ENCODE results near the gene OAF. TPM values are rescaled to one million over a fixed set of nuclear protein-coding genes. Genes with fewer than 3 reads are reported as not detected.

The OAF gene
- total RNA-seq, 1 donor from 2014 or later, result 216 TPM

GRCh38 chr11:120169981-120170698, 40.7 kb upstream of the OAF start:
- Histone ChIP-seq H3K27ac (no peak overlapping the region), H3K9me3 (peaks cover 0 to 6% of the 10 kb centered on the region in 2 donors), H3K4me1 (peaks cover 0 to 11% of the 10 kb centered on the region in 2 donors), H3K4me3 (peak overlapping the region in 1 of 2 donors; percentile 60), H3K27me3 (no peaks in the 10 kb centered on the region), H3K36me3 (no peaks in the 10 kb centered on the region)
- no peak for TF ChIP-seq CTCF (IDR thresholded peaks at IDR 0.05)
- DNase-seq (ENCODE audit: low spot score in 2 of 2), result no peak
- intact Hi-C loops (cut with DNase I), result no loop called here

- Histone ChIP-seq H3K9me3 (no peaks in the 10 kb centered on the region), H3K4me3 (no peak overlapping the region), H3K27me3 (no peaks in the 10 kb centered on the region), H3K36me3 (no peaks in the 10 kb centered on the region), H3K27ac (no peak overlapping the region), H3K4me1 (peaks cover 0 to 11% of the 10 kb centered on the region in 2 donors)
- DNase-seq (ENCODE audit: low spot score in 2 of 2), result peak in 1 of 2 donors; percentile 59
- TF ChIP-seq CTCF (IDR thresholded peaks at IDR 0.05), result no peak
- intact Hi-C loops (cut with DNase I), result no loop called here
Observed at GRCh38 chr11:120170741-120171261, 40.0 kb upstream of the OAF start.

GRCh38 chr11:120172054-120172911, 38.5 kb upstream of the OAF start:
- no peaks in the 10 kb centered on the region for H3K9me3 ChIP-seq
- no peak overlapping the region for H3K4me3 ChIP-seq

GRCh38 chr11:120173019-120173705, 37.7 kb upstream of the OAF start:
- no peak for TF ChIP-seq CTCF (IDR thresholded peaks at IDR 0.05)
- intact Hi-C loops (cut with DNase I), result no loop called here
- Histone ChIP-seq H3K27ac (no peak overlapping the region), H3K4me3 (no peak overlapping the region), H3K9me3 (no peaks in the 10 kb centered on the region), H3K4me1 (peaks cover 0 to 11% of the 10 kb centered on the region in 2 donors), H3K36me3 (no peaks in the 10 kb centered on the region), H3K27me3 (no peaks in the 10 kb centered on the region)
- peak in 1 of 2 donors; percentile 57 for DNase-seq (ENCODE audit: low spot score in 2 of 2)

More at GRCh38 chr11:120172054-120172911, 38.5 kb upstream of the OAF start:
- no peak overlapping the region for H3K27ac ChIP-seq
- intact Hi-C loops (cut with DNase I), result loop anchor here (1.0 kb wide), 2 partner anchors 57 to 128 kb away; no protein-coding TSS in a partner anchor
- TF ChIP-seq CTCF (IDR thresholded peaks at IDR 0.05), result peak; percentile 49 to 83 (median 70)
- peak in 1 of 2 donors; percentile 75 for DNase-seq (ENCODE audit: low spot score in 2 of 2)
- H3K27me3 ChIP-seq, result no peaks in the 10 kb centered on the region
- H3K36me3 ChIP-seq, result no peaks in the 10 kb centered on the region
- peaks cover 0 to 11% of the 10 kb centered on the region in 2 donors for H3K4me1 ChIP-seq

GRCh38 chr11:120173807-120174206, 37.0 kb upstream of the OAF start:
- DNase-seq (ENCODE audit: low spot score in 2 of 2), result no peak
- no peak overlapping the region for H3K27ac ChIP-seq
- H3K27me3 ChIP-seq, result no peaks in the 10 kb centered on the region
- peaks cover 0 to 8% of the 10 kb centered on the region in 2 donors for H3K4me1 ChIP-seq
- no peaks in the 10 kb centered on the region for H3K36me3 ChIP-seq
- no peaks in the 10 kb centered on the region for H3K9me3 ChIP-seq
- intact Hi-C loops (cut with DNase I), result no loop called here
- no peak overlapping the region for H3K4me3 ChIP-seq
- TF ChIP-seq CTCF (IDR thresholded peaks at IDR 0.05), result no peak

Data from ascending aorta (tissue), 2 donors.